ENCODE measurements around the gene CALR3.
"Not testable (repeated sequence)": the region's sequence is repeated elsewhere in the genome, so short reads cannot be mapped to it uniquely, and the experiment has no call there.

CALR3 gene

GRCh38 chr19:16524991-16525734 lies 29.2 kb upstream of the CALR3 start:
- no peak for DNase-seq (ENCODE audit: low spot score)

GRCh38 chr19:16522559-16523377 lies 26.8 kb upstream of the CALR3 start:
- no peak for DNase-seq (ENCODE audit: low spot score)

GRCh38 chr19:16521715-16522289 lies 25.8 kb upstream of the CALR3 start:
- no peak for DNase-seq (ENCODE audit: low spot score)

- DNase-seq (ENCODE audit: low spot score): no peak
Observed at GRCh38 chr19:16520986-16521624, 25.1 kb upstream of the CALR3 start.

- DNase-seq (ENCODE audit: low spot score): no peak
Observed at GRCh38 chr19:16520074-16520973, 24.4 kb upstream of the CALR3 start.

GRCh38 chr19:16519230-16519687 lies 23.3 kb upstream of the CALR3 start:
- DNase-seq (ENCODE audit: low spot score): no peak

- DNase-seq (ENCODE audit: low spot score): no peak
Observed at GRCh38 chr19:16518483-16519229, 22.7 kb upstream of the CALR3 start.

- no peak for DNase-seq (ENCODE audit: low spot score)
Observed at GRCh38 chr19:16518061-16518460, 22.1 kb upstream of the CALR3 start.

- no peak for DNase-seq (ENCODE audit: low spot score)
Observed at GRCh38 chr19:16516923-16517610, 21.1 kb upstream of the CALR3 start.

- no peak for DNase-seq (ENCODE audit: low spot score)
Observed at GRCh38 chr19:16516381-16516780, 20.4 kb upstream of the CALR3 start.

- no peak for DNase-seq (ENCODE audit: low spot score)
Observed at GRCh38 chr19:16514383-16515019, 18.5 kb upstream of the CALR3 start.

- not testable (repeated sequence) for DNase-seq (ENCODE audit: low spot score)
Observed at GRCh38 chr19:16512611-16513010, 16.6 kb upstream of the CALR3 start.

GRCh38 chr19:16509141-16510061 lies 13.4 kb upstream of the CALR3 start:
- no peak for DNase-seq (ENCODE audit: low spot score)

GRCh38 chr19:16508546-16508945 lies 12.6 kb upstream of the CALR3 start:
- no peak for DNase-seq (ENCODE audit: low spot score)

GRCh38 chr19:16506961-16507360 lies 11.0 kb upstream of the CALR3 start:
- no peak for DNase-seq (ENCODE audit: low spot score)

- not testable (repeated sequence) for DNase-seq (ENCODE audit: low spot score)
Observed at GRCh38 chr19:16506161-16506560, 10.2 kb upstream of the CALR3 start.

GRCh38 chr19:16504271-16504670 lies 8.3 kb upstream of the CALR3 start:
- DNase-seq (ENCODE audit: low spot score): no peak

- no peak for DNase-seq (ENCODE audit: low spot score)
Observed at GRCh38 chr19:16497837-16498236, 1.9 kb upstream of the CALR3 start.
